Neural crest cell (in vitro differentiated cells): ENCODE measurements around the gene PYGB. TPM values are rescaled to one million over a fixed set of nuclear protein-coding genes. Genes with fewer than 3 reads are reported as not detected.

ENCODE experiments used
- DNase-seq: peaks from one replicate; pipeline ENCODE4 v3.0.0; 2021; ENCODE audit warnings: low read depth, mixed read lengths, low spot score
- H3K27ac Mint-ChIP-seq: one replicate; pipeline ENCODE4 v1.8.0; 2021; ENCODE audit warnings: mild to moderate bottlenecking, mixed read lengths; ENCODE audit not compliant: unreplicated experiment
- H3K27me3 Mint-ChIP-seq: 2 replicates; pipeline ENCODE4 v1.8.0; 2021; ENCODE audit warnings: low read depth, mild to moderate bottlenecking, mixed read lengths
- H3K36me3 Mint-ChIP-seq: 2 replicates; pipeline ENCODE4 v1.8.0; 2021; ENCODE audit warnings: low read depth, mild to moderate bottlenecking, mixed read lengths
- H3K4me1 Mint-ChIP-seq: 2 replicates; pipeline ENCODE4 v1.8.0; 2021; ENCODE audit warnings: mixed read lengths
- H3K4me3 Mint-ChIP-seq: one replicate; pipeline ENCODE4 v1.8.0; 2021; ENCODE audit warnings: mild to moderate bottlenecking, mixed read lengths
- H3K9me3 Mint-ChIP-seq: 2 replicates; pipeline ENCODE4 v1.8.0; 2021; ENCODE audit warnings: mixed read lengths
- total RNA-seq: library from RNA; stranded (reverse); gene quantifications from 2 replicates; pipeline ENCODE4 v1.2.1, GENCODE V29; 2021
- TF ChIP-seq, protein P1 (sequence below): fragments of 200-600 bp; sonication (generic); conservative IDR thresholded peaks from 2 replicates; pipeline ENCODE4 v1.5.0; 2021; ENCODE audit warnings: antibody characterized with exemption, mild to moderate bottlenecking

The PYGB gene
- total RNA-seq, 1 donor from 2014 or later = 77.1 TPM

DNA sequence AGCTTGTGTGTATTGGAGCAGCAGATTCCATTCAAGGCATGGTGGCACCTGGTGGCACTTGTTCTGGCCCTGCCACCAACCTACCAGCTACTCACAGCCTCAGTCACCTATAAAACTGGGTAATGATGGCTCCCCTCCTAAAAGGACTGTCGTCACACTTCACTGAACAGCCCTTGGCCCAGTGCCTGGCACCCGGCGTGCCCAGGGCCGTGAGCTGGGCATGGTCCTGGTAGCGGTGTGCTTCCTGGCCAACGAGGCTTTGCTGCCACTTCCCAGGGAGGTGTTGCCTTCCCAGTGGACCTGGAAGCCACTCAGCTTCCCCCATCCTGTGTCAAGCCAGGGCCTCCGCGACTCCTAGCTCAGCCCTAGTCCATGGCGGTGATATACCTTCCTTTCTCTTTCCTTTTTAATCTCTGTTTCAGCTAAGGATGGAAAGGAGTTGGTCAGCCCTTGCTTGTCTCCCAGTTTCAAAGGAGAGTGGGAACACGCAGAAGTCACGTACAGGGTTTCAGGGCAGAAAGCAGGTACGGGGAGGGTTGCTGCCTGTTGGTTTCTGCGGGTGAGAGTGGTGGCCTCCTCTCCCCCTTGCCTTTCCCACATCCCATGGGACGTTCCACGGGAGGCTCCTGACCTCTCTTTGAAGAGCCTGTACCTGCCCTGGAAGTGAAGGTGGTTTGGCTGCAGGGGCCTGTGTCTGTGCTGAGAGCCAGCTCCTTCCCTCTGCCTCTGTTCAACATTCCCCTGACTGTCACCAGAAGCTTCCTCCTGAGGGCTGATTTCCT, 26.9 kb upstream of the PYGB start:
- H3K4me3 Mint-ChIP-seq = no peak overlapping the region
- no peaks in the 10 kb centered on the region for H3K9me3 Mint-ChIP-seq
- H3K4me1 Mint-ChIP-seq = peaks cover 6% of the 10 kb centered on the region
- DNase-seq = no peak
- no peaks in the 10 kb centered on the region for H3K36me3 Mint-ChIP-seq
- H3K27ac Mint-ChIP-seq = peak overlapping the region; percentile 88
- H3K27me3 Mint-ChIP-seq = no peaks in the 10 kb centered on the region
- TF ChIP-seq, protein P1, sequence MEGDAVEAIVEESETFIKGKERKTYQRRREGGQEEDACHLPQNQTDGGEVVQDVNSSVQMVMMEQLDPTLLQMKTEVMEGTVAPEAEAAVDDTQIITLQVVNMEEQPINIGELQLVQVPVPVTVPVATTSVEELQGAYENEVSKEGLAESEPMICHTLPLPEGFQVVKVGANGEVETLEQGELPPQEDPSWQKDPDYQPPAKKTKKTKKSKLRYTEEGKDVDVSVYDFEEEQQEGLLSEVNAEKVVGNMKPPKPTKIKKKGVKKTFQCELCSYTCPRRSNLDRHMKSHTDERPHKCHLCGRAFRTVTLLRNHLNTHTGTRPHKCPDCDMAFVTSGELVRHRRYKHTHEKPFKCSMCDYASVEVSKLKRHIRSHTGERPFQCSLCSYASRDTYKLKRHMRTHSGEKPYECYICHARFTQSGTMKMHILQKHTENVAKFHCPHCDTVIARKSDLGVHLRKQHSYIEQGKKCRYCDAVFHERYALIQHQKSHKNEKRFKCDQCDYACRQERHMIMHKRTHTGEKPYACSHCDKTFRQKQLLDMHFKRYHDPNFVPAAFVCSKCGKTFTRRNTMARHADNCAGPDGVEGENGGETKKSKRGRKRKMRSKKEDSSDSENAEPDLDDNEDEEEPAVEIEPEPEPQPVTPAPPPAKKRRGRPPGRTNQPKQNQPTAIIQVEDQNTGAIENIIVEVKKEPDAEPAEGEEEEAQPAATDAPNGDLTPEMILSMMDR = no peak

DNA sequence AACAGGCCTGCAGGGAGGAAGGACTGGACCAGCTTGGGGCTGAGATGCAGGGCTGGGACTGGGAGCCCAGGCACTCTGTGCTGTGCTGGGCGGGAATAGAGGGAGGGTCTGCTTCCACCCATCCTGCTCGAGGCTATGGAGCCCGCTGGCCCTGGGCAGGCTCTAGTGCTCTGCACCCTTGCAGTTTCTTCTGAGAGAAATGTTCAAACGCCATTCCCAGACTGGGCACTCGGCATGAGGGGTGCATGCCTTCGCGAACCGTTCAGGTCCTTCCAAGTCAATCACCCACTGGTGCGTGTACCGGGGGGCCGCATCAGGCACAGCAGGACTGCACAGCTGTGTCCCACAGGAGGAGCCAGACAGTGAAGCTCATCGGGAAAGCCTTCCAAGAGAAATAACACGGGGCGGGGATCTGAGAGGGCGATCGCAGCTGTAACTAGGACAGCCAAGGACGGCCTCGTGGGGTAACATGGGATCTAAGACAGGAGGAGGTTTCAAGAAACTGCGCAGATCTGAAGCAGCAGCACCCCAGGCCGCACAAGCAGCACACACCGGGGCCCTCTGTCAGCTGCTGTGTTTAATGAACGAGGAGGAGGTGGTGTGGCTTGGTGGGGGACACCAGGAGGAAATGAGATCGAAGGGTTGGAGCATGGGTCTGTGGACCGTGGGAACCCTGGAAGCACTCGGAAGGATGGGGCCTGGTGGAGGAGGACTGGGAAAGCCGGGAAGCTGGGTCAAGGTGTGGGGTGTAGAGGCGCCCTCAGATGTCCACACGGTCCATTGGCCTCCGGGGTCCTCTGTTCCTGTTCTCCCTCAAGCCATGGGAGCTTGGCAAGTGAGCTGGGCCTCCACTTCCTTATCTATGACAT, 26.1 kb upstream of the PYGB start:
- DNase-seq = no peak
- Mint-ChIP-seq H3K27ac (no peak overlapping the region), H3K36me3 (no peaks in the 10 kb centered on the region), H3K4me3 (no peak overlapping the region), H3K4me1 (peaks cover 6% of the 10 kb centered on the region), H3K27me3 (no peaks in the 10 kb centered on the region), H3K9me3 (no peaks in the 10 kb centered on the region)
- TF ChIP-seq, protein P1 = no peak

- DNase-seq = no peak
- Mint-ChIP-seq H3K27ac (peak overlapping the region; percentile 94), H3K27me3 (no peaks in the 10 kb centered on the region), H3K36me3 (no peaks in the 10 kb centered on the region), H3K4me1 (peaks cover 14% of the 10 kb centered on the region), H3K4me3 (no peak overlapping the region), H3K9me3 (no peaks in the 10 kb centered on the region)
- TF ChIP-seq, protein P1 = no peak
Observed at GRCh38 chr20:25222461-25223178, 25.3 kb upstream of the PYGB start.

- H3K27me3 Mint-ChIP-seq = no peaks in the 10 kb centered on the region
- no peak for DNase-seq
- H3K27ac Mint-ChIP-seq = peak overlapping the region; percentile 94
- no peaks in the 10 kb centered on the region for H3K36me3 Mint-ChIP-seq
- H3K4me1 Mint-ChIP-seq = peaks cover 16% of the 10 kb centered on the region
- TF ChIP-seq, protein P1 = no peak
- no peaks in the 10 kb centered on the region for H3K9me3 Mint-ChIP-seq
- H3K4me3 Mint-ChIP-seq = no peak overlapping the region
Observed at GRCh38 chr20:25223179-25223661, 24.7 kb upstream of the PYGB start.
